Medulla oblongata (tissue), 1 donor: ENCODE measurements around the gene TRAF6.
A peak's percentile ranks its signal among the peaks of the same experiment; 100 is the strongest.

Experiments used
- DNase-seq: peaks from one replicate; pipeline ENCODE4 v3.0.0-alpha.2; 2015; ENCODE audit errors: extremely low spot score

The TRAF6 gene

GRCh38 chr11:36458129-36458915 is 51.8 kb downstream of the TRAF6 start:
- DNase-seq, result no peak

GRCh38 chr11:36456156-36456555 is 53.9 kb downstream of the TRAF6 start:
- no peak for DNase-seq

DNA sequence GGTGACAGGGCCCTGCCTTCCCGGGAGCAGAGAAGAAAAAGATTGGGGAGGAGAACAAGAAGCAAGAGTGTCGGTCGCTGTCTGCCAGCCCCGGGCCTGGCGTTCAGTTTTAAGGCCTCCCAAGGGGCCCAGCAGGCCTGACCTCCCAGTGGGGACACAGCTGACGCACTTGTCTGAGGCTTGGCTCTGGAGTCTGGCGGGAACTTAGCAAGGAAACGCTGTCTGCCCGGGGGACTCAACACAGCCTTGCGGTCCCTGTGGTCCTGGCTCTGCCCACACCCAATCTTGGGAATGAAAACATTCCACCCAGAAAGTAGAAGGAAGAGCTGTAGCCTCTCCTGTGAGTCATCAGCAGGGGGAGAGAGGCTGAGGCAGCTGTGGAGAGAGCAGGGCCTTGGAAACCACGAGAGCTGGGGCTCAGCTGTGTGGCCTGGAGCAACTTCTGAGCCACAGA is 54.4 kb downstream of the TRAF6 start:
- peak; percentile 72 for DNase-seq

GRCh38 chr11:36454941-36455631 is 55.0 kb downstream of the TRAF6 start:
- peak; percentile 66 for DNase-seq

DNA sequence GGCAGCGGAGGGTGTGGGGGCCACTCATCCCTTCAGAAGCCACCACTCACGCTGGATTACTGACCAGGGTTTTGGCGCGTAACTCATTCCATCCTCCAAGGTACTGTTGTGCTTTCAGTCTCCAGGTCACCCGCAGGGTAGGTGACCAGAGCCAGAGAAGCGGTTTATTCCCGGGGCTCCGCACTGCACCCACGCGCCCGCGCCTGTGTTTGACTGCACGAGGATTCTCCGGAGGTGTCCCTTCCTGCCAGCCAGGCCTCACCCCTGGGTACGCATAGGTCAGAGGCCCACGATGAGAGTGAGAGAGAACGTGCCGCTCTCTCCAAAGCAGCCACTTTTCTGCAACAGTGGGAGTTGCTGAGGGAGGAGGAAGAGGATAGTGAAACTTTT is 55.5 kb downstream of the TRAF6 start:
- DNase-seq, result no peak

DNA sequence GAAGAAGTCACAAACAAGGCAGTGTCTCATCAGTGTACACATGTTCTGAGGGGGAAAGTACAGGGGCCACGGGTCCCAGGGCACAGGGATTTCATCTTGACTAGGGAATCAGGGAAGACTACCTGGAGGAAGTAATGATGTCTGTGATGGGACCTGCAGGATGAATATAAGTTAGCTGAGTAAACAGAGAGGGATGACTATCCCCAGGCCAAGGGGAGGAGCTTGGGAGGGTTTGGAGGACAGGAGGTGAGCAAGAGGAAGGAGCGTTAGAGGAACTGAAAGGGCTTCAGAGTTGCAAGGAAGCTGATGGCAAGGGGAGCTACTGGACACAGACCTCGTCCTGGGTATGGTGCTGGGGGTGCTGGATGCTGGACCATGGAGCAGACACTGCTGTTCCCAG is 56.4 kb downstream of the TRAF6 start:
- DNase-seq, result no peak

DNA sequence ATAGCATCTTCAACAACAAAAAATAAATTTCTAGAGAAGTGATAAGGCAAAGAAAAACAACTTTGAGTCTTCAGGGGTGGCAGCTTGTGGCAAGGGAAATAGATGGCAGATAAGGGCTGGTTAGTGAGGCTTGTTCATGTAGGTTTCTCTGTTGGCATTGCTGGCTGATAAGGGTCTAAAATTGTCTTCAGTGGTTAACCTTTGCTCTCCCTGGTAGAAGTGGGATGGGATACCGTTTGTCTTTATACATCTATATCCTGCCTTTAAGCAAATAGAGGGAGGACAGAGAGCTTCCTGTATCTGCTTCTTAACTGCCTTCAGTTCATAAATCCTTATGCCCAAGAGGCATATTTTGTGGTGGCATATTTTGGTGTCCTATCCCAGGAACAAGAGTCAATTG is 57.1 kb downstream of the TRAF6 start:
- DNase-seq, result no peak

GRCh38 chr11:36452236-36452940 is 57.7 kb downstream of the TRAF6 start:
- DNase-seq, result no peak

DNA sequence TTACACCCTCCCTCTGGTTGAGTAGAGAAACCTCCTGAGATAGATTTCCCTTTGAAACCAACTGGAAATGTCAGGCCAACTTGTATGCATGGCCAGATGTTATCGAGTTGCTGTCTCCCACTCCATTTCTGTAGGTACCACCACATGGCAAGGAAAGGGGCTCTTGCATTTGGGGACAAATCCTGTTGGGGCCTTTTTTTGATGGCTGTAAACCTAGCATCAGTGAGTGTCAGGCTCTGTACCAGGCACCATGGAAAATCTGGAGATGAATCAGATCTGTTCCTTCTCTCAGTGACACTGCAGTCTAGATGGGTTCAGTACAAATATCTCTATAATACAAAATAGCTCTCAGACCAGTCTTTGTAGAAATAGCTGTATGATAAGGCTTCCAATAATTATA is 58.4 kb downstream of the TRAF6 start:
- DNase-seq, result no peak

DNA sequence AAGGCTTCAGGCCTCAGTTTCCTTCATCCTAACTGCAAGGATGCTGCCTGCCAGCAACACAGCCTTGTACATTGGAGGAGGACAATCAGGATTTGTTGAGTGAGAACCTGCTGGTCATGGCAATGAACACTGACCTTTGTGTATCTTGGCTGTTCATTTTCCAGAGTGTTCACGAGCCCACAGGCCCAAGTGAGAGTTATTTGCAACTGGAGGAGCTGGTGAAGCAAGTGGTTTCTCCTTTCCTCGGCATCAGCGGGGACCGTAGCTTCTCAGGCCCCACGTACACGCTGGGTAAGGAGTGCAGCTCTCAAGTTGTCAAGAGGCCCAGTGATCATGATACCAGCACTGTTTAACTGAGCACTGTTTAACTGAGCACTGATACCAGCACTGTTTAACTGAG is 59.0 kb downstream of the TRAF6 start:
- peak; percentile 27 for DNase-seq

DNA sequence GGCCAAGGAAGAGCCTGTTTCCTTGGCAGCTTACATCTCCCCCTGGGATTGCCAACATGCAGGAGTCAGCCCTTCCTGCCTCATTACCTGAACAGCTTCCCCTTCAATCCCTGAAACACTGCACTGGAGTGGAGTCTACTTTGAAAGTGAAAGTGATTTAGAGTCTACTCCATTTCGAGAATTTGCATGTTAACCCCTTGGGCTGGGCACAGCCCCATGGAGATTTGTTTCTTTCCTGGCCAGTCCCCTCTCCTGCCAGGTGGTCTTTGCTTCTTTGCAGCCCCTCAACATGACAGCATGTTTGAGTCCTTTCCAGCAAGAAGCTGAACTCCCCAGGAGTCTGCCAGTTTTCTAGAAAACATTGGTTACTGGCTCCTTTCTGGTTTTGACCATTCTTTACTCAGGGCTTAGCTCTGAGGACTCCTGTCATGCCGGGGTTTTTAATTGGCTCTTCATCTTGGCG is 59.9 kb downstream of the TRAF6 start:
- no peak for DNase-seq

GRCh38 chr11:36449561-36450096 is 60.4 kb downstream of the TRAF6 start:
- DNase-seq, result no peak

- DNase-seq, result no peak
Measured at GRCh38 chr11:36447947-36448346, 62.1 kb downstream of the TRAF6 start.

DNA sequence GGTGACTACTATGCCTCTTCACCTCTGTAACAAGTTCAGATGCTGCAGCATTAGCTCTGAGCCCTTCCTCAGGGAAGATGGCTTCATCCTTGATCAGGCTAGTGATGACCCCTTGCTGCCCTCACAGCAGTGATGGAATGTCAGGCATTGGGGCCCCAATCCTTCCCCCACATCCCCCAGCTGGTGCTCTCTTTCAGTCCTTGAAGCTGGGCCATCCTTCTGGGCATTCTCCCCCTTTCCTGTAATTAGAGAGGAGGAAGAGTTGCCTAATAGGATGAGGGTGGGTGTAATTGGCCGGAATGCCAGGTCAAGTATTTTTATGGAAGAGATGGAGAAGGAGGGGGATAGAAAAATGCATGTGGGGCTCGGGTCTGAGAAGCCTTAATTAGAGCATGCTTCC is 62.6 kb downstream of the TRAF6 start:
- no peak for DNase-seq

- no peak for DNase-seq
Measured at GRCh38 chr11:36446135-36446534, 63.9 kb downstream of the TRAF6 start.

DNA sequence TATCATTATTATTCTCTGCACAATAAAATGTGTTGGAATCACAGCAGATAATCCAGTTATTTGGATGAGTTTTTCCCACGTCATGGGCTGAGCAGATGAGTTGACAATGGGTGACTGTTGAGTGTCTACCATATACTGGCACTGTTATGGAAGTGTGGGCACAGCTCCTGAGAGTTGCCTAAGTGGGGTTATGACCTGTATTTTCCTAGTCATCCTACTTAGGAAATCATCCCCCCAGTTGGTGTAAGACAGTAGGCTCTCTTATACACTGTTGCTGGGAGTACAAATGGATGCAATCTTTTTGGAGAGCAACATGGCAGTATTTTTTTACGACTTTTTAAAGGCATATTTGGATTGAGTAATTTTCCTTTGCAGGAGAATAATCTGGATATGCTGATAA is 66.4 kb downstream of the TRAF6 start:
- no peak for DNase-seq

- no peak for DNase-seq
Measured at GRCh38 chr11:36441610-36442208, 68.4 kb downstream of the TRAF6 start.

DNA sequence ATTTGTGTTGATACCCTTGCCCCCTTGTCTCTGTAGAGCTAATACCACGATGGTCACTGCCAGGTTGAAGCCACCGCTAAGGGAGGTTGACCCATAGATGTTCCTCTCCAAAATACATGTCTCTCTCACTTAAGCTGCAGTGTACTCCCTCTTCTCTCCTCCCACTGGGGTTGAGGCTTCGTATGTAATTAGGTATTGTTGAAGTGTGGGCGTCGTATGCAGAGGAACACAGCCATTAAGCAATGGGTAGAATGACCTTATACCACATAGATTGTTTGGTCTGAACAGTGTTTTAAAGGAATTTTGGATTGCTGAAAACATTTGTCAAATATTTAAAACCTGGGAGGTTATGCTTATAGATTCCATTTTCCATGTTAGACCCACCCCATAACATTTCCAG is 71.9 kb downstream of the TRAF6 start:
- no peak for DNase-seq

- DNase-seq, result no peak
Measured at GRCh38 chr11:36437413-36437812, 72.7 kb downstream of the TRAF6 start.
